Fibroblast of skin of abdomen (primary cell): ENCODE data around the gene METTL27. TPM values are rescaled to one million over a fixed set of nuclear protein-coding genes. Genes with fewer than 3 reads are reported as not detected.
A peak's percentile ranks its signal among the peaks of the same experiment; 100 is the strongest.
"Not testable (repeated sequence)": the region's sequence is repeated elsewhere in the genome, so short reads cannot be mapped to it uniquely, and the experiment has no call there.

Source experiments
- DNase-seq: peaks from one replicate; pipeline ENCODE4 v3.0.0-alpha.2; 2013
- polyA plus RNA-seq, 2 experiments: library from polyadenylated mRNA; unstranded; fragments of 120-200 nt; gene quantifications; one replicate each; pipeline ENCODE4 v1.2.1, GENCODE V29; 2013; ENCODE audit not compliant: insufficient read length in 2 of 2

The METTL27 gene, protein sequence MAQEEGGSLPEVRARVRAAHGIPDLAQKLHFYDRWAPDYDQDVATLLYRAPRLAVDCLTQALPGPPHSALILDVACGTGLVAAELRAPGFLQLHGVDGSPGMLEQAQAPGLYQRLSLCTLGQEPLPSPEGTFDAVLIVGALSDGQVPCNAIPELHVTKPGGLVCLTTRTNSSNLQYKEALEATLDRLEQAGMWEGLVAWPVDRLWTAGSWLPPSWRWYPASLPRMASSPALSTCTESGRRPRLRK
- 4.4 TPM for polyA plus RNA-seq (2013, experiment 1 of 2; ENCODE audit: insufficient read length)
- 4.5 TPM for polyA plus RNA-seq (2013, experiment 2 of 2; ENCODE audit: insufficient read length)

DNA sequence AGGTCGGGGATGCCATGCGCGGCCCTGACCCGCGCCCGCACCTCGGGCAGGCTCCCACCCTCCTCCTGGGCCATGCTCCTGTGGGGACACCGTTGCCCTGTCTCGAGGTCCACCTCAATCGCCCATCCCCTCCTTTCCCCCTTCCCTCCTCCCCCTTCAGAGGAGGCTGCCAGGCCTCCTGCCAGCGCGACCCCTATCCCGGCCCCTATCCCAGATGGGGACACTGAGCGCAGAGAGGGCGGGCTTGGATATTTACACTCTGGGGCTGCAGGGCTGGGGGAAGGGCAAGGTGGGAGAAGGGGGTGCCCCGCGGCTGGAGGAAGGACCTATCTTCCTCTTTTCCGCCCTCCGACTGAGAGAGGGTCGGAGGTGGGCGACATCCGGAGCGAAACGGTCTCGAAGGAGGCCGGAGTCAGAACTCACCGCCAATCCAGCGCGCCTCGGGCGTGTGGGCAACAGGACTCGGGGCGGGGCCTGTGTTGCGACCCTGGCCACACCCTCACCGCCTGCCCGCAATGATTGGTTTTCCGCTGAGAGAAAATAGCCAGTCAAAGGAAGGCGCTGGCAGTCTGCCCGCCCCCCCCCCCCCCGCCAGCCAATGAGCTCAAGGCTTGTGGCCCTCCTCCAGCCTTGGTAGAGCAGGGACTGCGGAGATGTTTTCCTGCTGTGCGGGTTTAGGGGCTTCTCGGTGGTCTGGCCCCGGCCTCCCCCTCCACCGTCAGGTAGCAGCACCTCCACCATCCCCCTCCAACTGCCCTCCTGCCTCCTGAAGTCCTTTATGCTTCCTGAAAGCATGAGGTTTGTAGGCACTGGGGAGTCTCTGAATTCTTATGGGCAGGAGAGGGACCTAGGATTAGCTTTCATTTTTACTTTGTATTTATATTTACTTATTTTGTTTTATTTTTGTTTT, at the start of gene METTL27:
Gene METTL27, minus strand, starts transcription at position 450 of the 910 bp plus-strand sequence. Its CDS starts 376 bp downstream, at position 74.
- DNase-seq, result peak; percentile 94

DNA sequence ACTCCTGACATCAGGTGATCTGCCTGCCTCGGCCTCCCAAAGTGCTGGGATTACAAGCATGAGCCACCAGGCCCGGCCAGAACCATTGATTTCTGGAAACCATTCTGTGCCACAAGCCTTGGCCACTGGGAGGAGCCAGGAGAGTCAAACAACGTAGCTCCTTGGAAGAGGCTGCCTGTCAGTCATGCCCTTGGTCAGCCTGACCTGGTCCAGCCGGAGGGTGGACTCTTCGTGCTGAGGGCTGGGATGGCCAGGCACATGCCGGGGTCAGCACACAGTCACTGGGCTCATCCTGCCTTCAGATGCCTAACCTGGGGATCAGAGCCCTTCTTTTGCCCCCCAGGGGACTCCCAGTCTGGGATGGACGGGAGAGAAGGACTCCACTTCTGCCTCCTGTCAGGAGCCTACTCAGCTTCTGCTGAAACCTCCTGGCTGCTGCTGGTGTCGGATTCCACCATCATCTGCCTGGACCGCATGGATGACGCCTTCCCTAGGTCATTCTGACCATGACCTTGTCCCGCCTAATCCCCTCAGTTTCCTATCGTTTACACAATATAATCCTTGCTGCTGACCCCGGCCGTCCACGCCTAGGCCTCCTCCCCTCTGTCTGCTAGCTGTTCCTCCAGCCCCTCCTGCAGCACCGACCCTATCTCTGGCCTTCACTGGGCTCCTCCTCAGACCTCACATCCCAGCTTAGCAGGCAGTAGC, 49.0 kb upstream of the METTL27 start:
- DNase-seq, result no peak

GRCh38 chr7:73890555-73891147, 48.3 kb upstream of the METTL27 start:
- no peak for DNase-seq

GRCh38 chr7:73888959-73889358, 46.6 kb upstream of the METTL27 start:
- no peak for DNase-seq

DNA sequence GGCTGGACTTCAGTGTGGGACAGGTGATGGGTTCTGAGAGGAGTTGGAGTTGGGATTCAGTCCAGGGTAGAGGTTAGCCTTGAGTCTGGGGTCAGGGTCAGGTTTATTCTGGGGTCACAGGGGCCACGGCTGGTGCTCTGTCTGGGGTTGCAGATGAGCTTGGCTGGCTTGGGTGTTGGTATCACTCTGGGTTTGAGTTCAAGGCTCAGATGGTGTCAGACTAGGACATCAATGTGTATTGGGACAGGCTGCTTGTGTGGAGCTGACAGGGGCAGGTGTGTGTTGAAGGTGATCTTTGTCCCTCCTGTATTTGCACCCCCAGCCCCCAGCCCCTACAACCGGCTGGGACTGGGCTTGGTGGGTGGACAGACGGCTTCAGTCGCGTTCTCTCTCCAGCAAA, 45.4 kb upstream of the METTL27 start:
- DNase-seq, result no peak

- DNase-seq, result peak; percentile 77
Observed at GRCh38 chr7:73885975-73886798, 43.9 kb upstream of the METTL27 start.

GRCh38 chr7:73885433-73885974, 43.2 kb upstream of the METTL27 start:
- DNase-seq, result no peak

DNA sequence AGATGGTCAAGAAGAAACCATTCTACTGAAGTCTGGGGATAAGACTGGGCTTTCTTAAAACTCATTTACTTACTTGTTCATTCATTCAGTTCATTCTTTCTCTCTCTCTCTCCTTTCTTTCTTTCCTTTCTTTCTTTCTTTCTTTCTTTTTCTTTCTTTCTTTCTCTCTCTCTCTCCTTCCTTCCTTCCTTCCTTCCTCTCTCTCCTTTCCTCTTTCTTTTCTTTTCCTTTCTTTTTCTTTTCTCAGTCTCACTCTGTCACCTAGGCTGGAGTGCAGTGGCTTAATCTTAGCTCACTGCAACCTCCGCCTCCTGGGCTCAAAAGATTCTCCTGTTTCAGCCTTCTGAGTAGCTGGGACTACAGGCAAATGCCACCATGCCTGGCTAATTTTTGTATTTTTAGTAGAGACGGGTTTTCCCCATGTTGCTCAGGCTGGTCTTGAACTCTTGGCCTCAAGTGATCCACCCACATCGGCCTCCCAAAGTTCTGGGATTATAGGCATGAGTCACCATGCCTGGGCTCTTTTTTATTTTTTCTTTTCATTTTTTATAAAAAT, 42.6 kb upstream of the METTL27 start:
- not testable (repeated sequence) for DNase-seq

GRCh38 chr7:73882047-73882402, 39.7 kb upstream of the METTL27 start:
- DNase-seq, result no peak

- no peak for DNase-seq
Observed at GRCh38 chr7:73881352-73882046, 39.2 kb upstream of the METTL27 start.

DNA sequence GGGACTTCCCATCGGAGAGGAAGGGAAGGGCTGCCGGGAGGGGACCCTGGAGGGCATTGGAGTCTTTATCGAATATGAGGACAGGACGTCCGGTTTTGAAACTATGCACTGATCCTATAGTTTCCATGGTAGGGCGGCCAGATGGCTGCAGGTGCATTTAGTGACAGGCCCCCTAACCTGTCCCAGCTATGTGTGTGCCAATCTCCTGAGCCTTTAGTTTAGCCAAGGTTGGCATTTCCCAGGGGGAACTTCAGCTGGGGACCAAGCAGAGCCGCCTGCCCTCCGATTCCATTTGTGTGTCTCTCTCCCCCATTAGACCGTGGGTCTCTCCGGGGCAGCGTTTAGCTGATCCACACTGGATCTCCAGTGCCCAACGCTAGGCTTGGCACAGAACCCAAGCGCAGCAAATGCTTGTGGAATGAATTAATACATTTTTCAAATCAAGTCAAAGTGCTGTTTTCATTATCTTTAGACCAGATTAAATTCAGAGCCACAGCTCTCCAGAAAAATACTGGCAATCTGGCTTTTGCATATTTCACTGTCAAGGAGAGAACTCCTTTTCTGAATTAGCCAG, 38.5 kb upstream of the METTL27 start:
- DNase-seq, result no peak

DNA sequence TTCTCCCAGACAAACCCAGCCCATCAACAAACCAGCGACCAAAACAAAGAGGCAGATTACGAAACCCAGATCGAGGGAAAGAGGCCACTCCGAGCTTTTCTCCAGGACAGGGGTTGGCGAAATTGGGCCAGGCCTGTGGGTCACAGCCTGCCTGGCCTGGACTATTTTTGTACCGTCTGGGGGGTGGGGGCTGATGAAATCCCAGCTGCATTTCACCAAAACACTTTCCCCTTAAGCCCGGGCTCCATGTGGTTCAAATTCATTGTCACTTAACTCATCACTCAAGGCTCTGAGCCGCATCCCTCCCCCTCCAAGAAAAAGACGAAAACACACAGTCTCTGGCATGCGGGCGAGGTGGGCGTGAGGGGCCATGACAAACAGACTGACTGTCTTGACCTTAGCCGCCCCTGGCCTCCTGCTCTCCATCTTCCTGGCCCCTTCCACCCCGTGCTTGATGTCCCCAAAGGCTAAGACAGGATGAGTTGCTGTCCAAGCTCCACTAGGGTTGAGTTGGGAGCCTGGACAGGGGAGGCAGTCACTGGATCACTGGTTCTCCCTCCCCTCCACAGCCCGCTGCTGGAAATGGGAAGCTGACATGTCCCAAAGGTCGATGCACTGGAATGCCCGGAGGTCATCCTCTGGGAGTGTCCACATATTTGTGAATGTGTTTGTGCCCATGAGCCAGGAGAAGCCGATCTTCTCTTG, 37.8 kb upstream of the METTL27 start:
- peak; percentile 80 for DNase-seq

DNA sequence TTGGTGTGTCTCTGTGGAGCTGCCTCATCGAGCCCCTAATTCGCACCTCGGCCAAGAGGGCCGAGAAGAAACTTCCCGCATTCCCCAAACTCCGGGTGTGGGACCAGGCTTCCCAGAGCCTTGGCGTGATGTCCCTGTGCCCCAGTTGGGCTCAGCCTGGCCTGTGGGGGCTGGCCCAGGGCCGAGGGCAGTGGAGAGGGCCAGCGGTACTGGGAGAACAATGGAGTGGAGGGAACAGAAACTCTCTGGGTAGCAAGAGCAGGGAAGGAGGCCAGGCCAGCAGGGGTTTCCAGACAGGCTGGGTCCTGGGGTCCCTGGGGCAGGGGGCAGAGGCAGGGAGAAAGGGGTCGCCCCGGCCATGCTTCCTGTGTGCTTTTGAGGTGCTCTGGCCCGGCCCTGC, 34.7 kb upstream of the METTL27 start:
- no peak for DNase-seq

- DNase-seq, result no peak
Observed at GRCh38 chr7:73876361-73876760, 34.0 kb upstream of the METTL27 start.

GRCh38 chr7:73872056-73872908, 30.0 kb upstream of the METTL27 start:
- DNase-seq, result no peak

- no peak for DNase-seq
Observed at GRCh38 chr7:73871163-73872011, 29.1 kb upstream of the METTL27 start.

DNA sequence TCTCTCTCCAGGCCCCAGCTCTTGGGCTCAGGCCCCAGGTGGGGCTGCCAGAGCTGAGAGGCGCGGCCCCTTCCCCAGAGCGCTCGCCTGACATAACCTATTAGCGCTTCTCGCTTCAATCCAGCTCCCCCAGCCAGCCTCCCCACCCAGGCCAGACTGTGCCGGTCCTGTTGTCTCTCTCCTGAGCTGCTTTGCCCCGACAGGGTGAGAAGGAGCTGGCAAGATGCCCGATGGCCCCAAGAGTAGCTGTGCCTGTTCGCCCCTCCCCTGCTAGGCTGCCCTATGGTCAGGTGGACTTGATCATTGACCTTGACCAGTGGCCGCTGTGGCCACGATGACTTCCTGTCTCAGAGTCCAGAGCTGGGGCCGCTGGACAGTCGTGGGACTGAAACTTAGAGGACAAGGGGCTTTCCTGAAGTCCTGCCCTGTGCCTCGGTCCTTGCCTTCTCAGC, 27.8 kb upstream of the METTL27 start:
- no peak for DNase-seq
